Measurements from ENCODE around the gene DOCK9. TPM values are rescaled to one million over a fixed set of nuclear protein-coding genes. Genes with fewer than 3 reads are reported as not detected.

Gene DOCK9
- total and polyA plus RNA-seq, 9 donors = 31.0 to 75.3 (median 45.4) TPM

DNA sequence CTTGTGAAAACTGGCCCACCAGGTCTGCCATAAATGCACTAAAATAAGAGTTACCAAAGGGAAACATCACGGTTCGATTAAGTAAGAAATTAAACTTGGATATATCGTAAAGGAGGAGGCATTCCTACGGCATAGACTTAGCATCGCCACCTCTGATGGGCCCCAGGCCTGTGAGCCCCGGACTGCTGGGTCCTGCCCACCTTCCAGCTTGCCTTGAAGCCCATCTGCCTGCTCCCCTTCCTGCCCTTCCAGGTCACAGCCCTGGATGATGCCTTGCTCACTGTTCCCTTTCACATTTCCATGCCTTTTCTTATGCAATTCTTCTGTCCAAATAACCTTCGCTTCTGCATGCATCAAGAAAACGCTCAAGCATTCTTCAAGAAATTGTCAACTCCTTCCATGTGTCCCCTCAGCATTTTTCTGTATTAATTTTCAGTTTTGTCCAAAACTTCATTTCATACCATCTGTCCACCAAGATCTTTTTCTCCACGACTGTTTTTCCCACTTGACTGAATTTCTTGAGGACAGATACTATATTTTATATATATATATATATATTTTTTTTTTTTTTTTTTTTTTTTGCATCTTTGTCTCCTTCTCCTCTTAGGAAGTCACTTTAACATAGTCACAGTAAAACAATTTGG, 91.2 kb downstream of the DOCK9 start:
- no peak for DNase-seq
- no peak overlapping the region for H3K27ac ChIP-seq
- H3K4me3 ChIP-seq = no peak overlapping the region
- no peaks in the 10 kb centered on the region for H3K27me3 ChIP-seq
- intact Hi-C loops (cut with DNase I) = no loop called here
- H3K4me1 ChIP-seq (ENCODE audit: insufficient read depth) = no peaks in the 10 kb centered on the region
- H3K9me3 ChIP-seq = no peaks in the 10 kb centered on the region
- 96 to 98% (median 97%) methylated on average over 9 of the region's 9 CpGs for WGBS, 3 donors
- H3K36me3 ChIP-seq = no peaks in the 10 kb centered on the region
- TF ChIP-seq POLR2A (IDR thresholded peaks at IDR 0.05) (no peak), EP300 (IDR thresholded peaks at IDR 0.05) (no peak)
- TF ChIP-seq, protein P1, sequence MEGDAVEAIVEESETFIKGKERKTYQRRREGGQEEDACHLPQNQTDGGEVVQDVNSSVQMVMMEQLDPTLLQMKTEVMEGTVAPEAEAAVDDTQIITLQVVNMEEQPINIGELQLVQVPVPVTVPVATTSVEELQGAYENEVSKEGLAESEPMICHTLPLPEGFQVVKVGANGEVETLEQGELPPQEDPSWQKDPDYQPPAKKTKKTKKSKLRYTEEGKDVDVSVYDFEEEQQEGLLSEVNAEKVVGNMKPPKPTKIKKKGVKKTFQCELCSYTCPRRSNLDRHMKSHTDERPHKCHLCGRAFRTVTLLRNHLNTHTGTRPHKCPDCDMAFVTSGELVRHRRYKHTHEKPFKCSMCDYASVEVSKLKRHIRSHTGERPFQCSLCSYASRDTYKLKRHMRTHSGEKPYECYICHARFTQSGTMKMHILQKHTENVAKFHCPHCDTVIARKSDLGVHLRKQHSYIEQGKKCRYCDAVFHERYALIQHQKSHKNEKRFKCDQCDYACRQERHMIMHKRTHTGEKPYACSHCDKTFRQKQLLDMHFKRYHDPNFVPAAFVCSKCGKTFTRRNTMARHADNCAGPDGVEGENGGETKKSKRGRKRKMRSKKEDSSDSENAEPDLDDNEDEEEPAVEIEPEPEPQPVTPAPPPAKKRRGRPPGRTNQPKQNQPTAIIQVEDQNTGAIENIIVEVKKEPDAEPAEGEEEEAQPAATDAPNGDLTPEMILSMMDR (IDR thresholded peaks at IDR 0.05) = no peak

DNA sequence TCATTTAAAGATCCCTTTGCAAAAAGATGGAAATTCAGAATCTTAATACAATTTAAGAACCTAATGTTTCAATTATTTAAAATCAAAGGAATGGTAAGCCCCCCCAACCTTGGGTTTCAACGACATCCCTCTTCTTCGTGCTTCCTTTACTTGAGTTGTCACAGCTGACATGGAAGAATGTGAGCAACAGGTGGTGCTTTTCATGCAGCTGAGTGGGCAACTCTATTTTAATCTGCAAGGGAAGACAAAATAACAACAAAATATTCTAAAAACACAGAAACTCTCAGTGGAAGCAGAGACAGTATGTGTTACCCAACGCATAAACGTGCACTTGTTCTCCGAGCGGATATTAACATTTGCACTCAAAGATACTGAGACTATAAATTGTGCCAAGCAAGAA, 92.3 kb downstream of the DOCK9 start:
- WGBS, 3 donors = 21 to 54% (median 33%) methylated on average over 6 of the region's 6 CpGs
- H3K4me3 ChIP-seq = no peak overlapping the region
- H3K27ac ChIP-seq = no peak overlapping the region
- H3K27me3 ChIP-seq = no peaks in the 10 kb centered on the region
- H3K9me3 ChIP-seq = no peaks in the 10 kb centered on the region
- intact Hi-C loops (cut with DNase I) = no loop called here
- no peak for TF ChIP-seq EP300 (IDR thresholded peaks at IDR 0.05)
- TF ChIP-seq POLR2A (IDR thresholded peaks at IDR 0.05) = no peak
- TF ChIP-seq, protein P1 (IDR thresholded peaks at IDR 0.05) = no peak
- H3K4me1 ChIP-seq (ENCODE audit: insufficient read depth) = no peaks in the 10 kb centered on the region
- no peak for DNase-seq
- no peaks in the 10 kb centered on the region for H3K36me3 ChIP-seq

- no peaks in the 10 kb centered on the region for H3K36me3 ChIP-seq
- intact Hi-C loops (cut with DNase I) = no loop called here
- WGBS, 3 donors = 44 to 53% (median 49%) methylated on average over 3 of the region's 3 CpGs
Measured at GRCh38 chr13:98883998-98884397, 93.9 kb downstream of the DOCK9 start.

GRCh38 chr13:98881390-98881789, 96.5 kb downstream of the DOCK9 start:
- Histone ChIP-seq H3K36me3 (no peaks in the 10 kb centered on the region), H3K4me3 (no peak overlapping the region), H3K9me3 (no peaks in the 10 kb centered on the region), H3K27me3 (no peaks in the 10 kb centered on the region), H3K4me1 (ENCODE audit: insufficient read depth) (no peaks in the 10 kb centered on the region), H3K27ac (no peak overlapping the region)
- DNase-seq = no peak
- TF ChIP-seq POLR2A (IDR thresholded peaks at IDR 0.05) (no peak), EP300 (IDR thresholded peaks at IDR 0.05) (no peak)
- TF ChIP-seq, protein P1 (IDR thresholded peaks at IDR 0.05) = no peak
- intact Hi-C loops (cut with DNase I) = no loop called here
- WGBS, 3 donors = 70 to 92% (median 89%) methylated on average over 2 of the region's 2 CpGs

More at GRCh38 chr13:98883998-98884397, 93.9 kb downstream of the DOCK9 start:
- Histone ChIP-seq H3K27ac (no peak overlapping the region), H3K9me3 (no peaks in the 10 kb centered on the region), H3K4me1 (ENCODE audit: insufficient read depth) (no peaks in the 10 kb centered on the region), H3K4me3 (no peak overlapping the region), H3K27me3 (no peaks in the 10 kb centered on the region)
- DNase-seq = no peak
- TF ChIP-seq POLR2A (IDR thresholded peaks at IDR 0.05) (no peak), EP300 (IDR thresholded peaks at IDR 0.05) (no peak)
- TF ChIP-seq, protein P1 (IDR thresholded peaks at IDR 0.05) = no peak

Measured in ovary (tissue), 9 donors.